ENCODE results near the gene FMNL3.

FMNL3 gene

DNA sequence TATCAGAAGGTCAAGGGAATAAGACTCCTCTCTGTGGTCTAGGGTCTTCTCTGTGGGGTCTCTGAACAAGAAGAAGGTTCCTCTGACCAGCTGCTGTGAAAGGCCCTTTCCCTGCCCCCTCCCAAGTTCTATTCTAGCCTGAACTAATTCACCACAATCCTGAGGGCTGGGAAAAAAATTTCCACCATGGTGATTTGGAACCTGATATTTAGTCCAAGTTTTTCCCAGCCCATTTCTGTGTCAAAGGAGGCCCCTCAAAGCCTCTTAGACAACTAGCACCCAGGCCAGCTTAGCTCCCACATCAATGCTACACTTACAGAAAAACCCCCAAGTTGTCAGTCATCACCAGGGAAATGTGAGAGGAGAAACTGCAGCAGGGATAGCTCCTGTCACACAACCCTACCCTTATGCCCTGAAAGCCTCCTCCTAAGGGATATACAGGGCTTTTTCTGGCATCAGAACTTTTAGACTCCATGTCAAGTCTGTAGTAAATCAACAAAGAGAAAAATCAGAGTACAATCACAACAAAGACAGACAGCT lies 4.5 kb downstream of the FMNL3 start:
- no peak for DNase-seq (ENCODE audit: low read depth, low spot score)
- CTCF ChIA-PET = interaction anchor here (1.0 to 25.0 kb wide), 9 partner anchors 9 to 60 kb away, joined by 3 to 766 read pairs (median 10); partner anchors contain the start of gene TMBIM6
- no peak overlapping the region for H3K4me3 ChIP-seq (ENCODE audit: low read depth, low read length)
- POLR2A ChIA-PET = interaction anchor here (0.6 to 1.7 kb wide), 5 partner anchors 29 to 40 kb away, joined by 3 to 11 read pairs (median 3); no protein-coding TSS in a partner anchor
- TF ChIP-seq, protein P1, sequence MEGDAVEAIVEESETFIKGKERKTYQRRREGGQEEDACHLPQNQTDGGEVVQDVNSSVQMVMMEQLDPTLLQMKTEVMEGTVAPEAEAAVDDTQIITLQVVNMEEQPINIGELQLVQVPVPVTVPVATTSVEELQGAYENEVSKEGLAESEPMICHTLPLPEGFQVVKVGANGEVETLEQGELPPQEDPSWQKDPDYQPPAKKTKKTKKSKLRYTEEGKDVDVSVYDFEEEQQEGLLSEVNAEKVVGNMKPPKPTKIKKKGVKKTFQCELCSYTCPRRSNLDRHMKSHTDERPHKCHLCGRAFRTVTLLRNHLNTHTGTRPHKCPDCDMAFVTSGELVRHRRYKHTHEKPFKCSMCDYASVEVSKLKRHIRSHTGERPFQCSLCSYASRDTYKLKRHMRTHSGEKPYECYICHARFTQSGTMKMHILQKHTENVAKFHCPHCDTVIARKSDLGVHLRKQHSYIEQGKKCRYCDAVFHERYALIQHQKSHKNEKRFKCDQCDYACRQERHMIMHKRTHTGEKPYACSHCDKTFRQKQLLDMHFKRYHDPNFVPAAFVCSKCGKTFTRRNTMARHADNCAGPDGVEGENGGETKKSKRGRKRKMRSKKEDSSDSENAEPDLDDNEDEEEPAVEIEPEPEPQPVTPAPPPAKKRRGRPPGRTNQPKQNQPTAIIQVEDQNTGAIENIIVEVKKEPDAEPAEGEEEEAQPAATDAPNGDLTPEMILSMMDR (IDR thresholded peaks at IDR 0.05; ENCODE audit: insufficient read depth, low read length, missing control alignments) = no peak

DNA sequence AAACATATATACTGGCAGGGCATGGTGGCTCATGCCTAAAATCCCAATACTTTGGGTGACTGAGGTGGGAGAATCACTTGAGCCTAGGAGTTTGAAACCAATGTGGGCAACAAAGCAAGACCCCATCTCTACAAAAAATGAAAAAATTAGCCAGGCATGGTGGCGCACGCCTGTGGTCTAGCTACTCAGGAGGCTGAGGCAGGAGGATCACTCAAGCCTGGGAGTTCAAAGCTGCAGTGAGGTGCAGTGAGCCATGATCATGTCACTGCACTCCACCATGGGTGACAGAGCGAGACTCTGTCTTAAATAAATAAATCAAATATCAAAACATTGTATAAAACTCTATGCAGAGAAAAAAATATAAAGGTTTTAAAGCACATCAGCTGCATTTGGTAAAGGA lies 5.2 kb downstream of the FMNL3 start:
- POLR2A ChIA-PET = interaction anchor here (1.1 kb wide), 1 partner anchor 40 kb away, joined by 4 read pairs; no protein-coding TSS in a partner anchor
- H3K4me3 ChIP-seq (ENCODE audit: low read depth, low read length) = no peak overlapping the region
- CTCF ChIA-PET = interaction anchor here (3.7 to 25.0 kb wide), 3 partner anchors 10 to 57 kb away, joined by 10 to 766 read pairs (median 71); no protein-coding TSS in a partner anchor
- TF ChIP-seq, protein P1 (IDR thresholded peaks at IDR 0.05; ENCODE audit: insufficient read depth, low read length, missing control alignments) = no peak
- no peak for DNase-seq (ENCODE audit: low read depth, low spot score)

DNA sequence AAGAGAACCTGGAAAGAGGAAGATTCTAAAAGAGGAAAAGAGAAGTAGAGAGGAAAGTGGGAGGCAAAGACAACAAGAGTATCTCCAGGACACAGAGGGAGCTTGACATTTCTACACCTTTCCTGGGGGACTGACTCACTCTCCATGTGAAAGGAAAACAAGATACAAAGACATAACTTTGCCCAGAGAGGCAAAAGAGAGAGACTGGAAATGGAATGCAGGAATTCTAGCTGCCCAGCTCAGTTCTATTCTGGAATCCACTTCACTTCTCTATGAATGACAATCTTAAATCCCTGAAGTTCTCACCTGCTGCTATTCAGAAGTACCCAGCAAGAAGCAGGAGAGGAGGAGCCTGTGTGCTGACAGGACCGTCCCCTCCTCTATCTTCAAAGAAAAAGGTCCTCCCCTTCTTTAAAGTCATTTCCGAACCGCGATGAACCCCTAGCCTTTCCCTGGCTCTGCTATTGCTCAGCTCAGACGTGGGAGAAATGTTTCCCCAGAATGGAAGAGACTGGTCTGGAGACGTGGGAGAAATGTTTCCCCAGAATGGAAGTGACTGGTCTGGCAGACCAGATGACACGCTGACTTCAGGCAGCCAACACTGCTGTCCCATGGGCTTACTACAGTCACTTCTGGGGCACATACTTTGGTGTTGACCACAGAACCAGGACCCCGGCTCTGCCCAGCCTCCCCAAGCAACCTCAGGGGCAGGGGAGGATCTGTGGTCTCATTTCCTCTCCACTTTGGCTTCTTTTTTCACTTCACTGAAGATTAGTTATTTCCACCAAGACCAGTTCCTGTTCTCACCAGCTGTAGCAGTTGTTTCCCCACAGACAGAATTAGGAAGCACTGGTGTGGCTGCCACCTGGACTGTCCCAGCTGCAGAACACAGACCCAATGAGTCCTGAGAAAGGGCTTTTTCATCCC lies 8.3 kb downstream of the FMNL3 start:
- CTCF ChIA-PET = interaction anchor here (0.8 to 2.2 kb wide), 7 partner anchors 10 to 342 kb away, joined by 3 to 12 read pairs (median 4); no protein-coding TSS in a partner anchor
- H3K4me3 ChIP-seq (ENCODE audit: low read depth, low read length) = peak overlapping the region; percentile 41
- DNase-seq (ENCODE audit: low read depth, low spot score) = no peak
- TF ChIP-seq, protein P1 (IDR thresholded peaks at IDR 0.05; ENCODE audit: insufficient read depth, low read length, missing control alignments) = no peak
- POLR2A ChIA-PET = interaction anchor here (0.8 to 1.4 kb wide), 3 partner anchors 15 to 43 kb away, joined by 3 to 4 read pairs (median 3); no protein-coding TSS in a partner anchor

DNA sequence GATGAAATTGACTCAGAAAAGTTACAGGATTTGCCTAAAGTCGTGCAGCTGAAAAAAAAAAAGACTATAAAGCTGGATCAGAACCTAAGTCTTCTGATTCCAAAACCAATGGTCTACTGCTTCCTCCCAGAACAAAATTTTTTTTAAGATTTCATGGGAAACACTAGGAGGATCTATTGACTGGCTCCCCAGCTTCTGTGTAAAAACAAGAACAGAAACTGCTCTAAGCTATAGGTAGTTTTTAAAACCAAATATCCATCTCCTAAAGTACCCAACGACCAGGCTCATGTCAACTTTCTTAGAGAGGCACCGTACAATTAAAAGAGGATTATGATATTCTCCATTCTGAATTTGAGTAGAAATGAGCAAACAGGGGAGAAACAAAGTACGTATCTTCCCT lies 9.4 kb downstream of the FMNL3 start:
- no peak overlapping the region for H3K4me3 ChIP-seq (ENCODE audit: low read depth, low read length)
- TF ChIP-seq, protein P1 (IDR thresholded peaks at IDR 0.05; ENCODE audit: insufficient read depth, low read length, missing control alignments) = no peak
- POLR2A ChIA-PET = interaction anchor here (1.4 kb wide), 1 partner anchor 35 kb away, joined by 3 read pairs; no protein-coding TSS in a partner anchor
- no peak for DNase-seq (ENCODE audit: low read depth, low spot score)
- CTCF ChIA-PET = interaction anchor here (1.0 to 3.3 kb wide), 5 partner anchors 9 to 53 kb away, joined by 3 to 25 read pairs (median 7); partner anchors contain the start of genes FMNL3 and TMBIM6

DNA sequence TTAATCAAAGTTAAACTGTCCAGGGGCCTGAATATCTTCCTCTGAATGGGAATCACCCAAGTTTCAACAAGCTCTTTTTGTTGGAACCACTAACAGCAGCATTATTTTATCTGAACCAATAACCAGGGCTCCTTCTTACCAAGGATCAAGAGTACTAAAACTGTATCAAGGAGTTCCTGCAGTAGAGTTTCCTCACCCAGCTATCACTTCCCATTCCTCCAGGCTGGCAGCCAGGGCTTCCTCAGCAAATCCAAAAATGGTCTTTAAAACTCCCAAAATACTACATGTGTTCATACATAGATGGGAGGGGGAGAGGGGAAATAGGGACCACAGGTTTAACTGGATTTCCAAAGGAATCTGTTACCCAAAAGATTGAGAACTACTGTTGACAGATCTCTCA lies 10.5 kb downstream of the FMNL3 start:
- POLR2A ChIA-PET = no interaction called here
- TF ChIP-seq, protein P1 (IDR thresholded peaks at IDR 0.05; ENCODE audit: insufficient read depth, low read length, missing control alignments) = no peak
- no peak overlapping the region for H3K4me3 ChIP-seq (ENCODE audit: low read depth, low read length)
- CTCF ChIA-PET = interaction anchor here (1.0 to 3.3 kb wide), 5 partner anchors 11 to 61 kb away, joined by 4 to 25 read pairs (median 6); partner anchors contain the start of gene FMNL3
- DNase-seq (ENCODE audit: low read depth, low spot score) = no peak
